K562 treated with DMSO at 1 percent for 12 hours (cell line): ENCODE data around the gene LRRC25. TPM values are rescaled to one million over a fixed set of nuclear protein-coding genes. Genes with fewer than 3 reads are reported as not detected.

ENCODE experiments used
- total RNA-seq: library from RNA; unstranded; fragments of 300-600 nt; gene quantifications from 2 replicates; pipeline ENCODE4 v1.2.3, GENCODE V29; 2022; ENCODE audit not compliant: insufficient read depth

LRRC25 gene
- 3.1 and 3.3 TPM in 2 replicates for total RNA-seq

DNA sequence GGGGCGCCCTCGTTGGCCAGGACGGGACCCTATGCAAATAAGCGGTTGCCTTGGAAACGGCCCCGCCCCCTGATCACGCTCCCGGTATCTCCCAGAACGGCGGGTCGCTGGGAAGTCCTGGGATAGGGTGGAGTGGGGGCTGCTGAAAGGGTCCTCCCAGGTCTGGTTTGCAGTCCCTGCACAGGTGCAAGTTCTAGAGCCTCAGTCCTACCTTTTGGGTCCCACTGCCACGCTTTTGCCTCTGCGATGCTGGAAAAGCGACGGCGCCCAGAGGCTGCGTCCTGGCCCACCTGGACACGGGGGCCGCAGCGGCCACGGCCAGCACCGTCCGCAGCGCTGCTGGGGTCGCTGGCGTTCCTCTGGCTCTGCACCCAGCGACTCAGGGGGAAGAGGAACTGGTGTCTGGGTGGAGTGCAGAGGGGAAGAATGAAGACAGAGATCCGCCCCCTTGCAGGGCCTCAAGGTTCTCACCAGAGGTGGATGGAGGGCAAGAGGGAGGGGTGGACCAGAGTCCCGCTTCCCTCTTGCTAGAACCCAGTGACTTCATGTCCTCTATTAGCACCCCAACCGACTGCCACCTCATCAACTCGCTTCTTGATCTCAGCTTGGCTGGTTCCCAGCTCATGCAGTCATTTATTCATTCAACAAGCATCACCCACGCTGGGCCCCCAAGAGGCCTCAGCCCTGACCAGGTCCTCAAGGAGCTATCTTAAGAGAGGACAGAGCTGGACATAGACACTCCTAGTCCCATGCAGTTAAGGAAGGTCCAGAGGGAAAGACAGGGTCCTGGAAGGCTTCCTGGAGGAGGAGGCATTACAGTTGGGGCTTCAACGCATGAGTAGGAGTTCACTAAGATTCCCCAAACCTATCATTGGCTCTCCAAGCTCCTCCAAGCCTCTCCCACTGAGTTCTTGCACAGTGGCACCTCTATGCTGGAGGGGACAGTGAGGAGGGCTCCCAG is at the start of gene LRRC25:
LRRC25 (minus strand) TSS at position 381 of the 961 bp plus-strand sequence. CDS start 659 bp downstream, outside the sequence.

DNA sequence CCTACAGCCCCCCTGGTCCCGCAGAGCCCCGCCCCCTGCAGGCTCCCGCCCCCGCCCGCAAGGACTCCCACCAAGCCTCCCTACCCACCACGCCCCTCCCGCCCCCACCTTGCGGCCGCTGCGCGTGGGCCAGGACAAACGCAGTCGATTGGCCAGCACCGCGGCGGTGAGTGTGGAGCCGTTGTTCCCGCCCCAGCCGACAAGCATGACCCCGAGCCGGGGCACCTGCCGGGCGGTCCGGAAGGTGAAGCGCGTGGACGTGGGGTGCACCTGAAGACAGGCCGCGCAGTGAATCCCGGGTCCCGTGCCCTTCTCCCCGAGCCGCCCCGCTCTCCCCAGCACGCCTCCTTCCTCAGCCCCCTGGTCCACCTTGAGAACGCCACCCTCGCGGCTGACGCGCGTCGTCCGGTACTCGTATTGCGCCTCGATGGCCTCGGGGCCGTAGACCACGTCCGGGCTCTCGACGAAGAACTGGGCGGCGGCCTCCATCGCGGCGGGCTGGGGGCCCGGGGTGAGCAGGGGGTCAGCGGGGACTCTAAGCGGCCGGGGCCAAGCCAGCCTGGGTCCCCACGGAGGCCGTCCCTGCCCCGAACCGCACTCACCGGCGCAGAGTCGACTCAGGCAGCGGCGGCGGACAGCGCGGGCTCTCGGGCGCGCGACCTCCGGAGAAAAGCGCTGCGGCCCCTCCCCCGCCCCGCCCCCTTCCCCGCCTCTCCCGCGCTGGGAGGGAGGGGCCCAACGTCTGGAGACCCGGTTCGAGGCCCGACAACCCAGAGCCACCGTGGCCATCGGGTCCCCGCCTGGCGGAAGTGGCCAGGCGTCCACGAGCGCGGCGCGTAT is 40.3 kb upstream of the LRRC25 start, which contains the start of gene ISYNA1:
ISYNA1 (minus strand) TSS at position 643 of the 840 bp plus-strand sequence; CDS start at position 489, 154 bp downstream.

DNA sequence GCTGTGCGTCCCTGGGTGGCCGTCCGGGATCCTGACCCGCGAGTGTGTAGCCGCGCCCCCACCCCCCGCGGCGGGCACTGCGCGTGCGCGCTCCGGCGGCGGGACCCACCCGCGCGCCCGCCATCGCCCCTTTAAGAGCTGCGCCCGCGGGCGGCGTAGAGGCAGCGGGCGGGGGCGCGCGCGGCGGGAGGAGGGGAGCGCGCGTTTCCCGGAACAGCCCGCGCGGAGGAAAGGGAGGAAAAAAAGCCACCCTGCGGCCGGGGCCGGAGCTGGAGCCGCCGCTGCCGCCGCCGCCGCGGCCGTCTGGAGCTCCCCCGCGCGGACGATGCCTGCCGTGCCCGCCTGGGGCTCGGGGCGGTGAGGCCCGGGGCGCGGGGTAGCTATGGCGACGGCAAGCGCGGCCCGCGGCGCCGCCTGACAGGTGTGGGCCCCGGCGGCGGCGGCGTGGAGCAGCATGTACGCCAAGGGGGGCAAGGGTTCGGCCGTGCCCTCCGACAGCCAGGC is 21.8 kb upstream of the LRRC25 start, which contains the start of gene SSBP4:
SSBP4 (plus strand) TSS at position 204 of the 504 bp plus-strand sequence; CDS start at position 455, 251 bp downstream.

DNA sequence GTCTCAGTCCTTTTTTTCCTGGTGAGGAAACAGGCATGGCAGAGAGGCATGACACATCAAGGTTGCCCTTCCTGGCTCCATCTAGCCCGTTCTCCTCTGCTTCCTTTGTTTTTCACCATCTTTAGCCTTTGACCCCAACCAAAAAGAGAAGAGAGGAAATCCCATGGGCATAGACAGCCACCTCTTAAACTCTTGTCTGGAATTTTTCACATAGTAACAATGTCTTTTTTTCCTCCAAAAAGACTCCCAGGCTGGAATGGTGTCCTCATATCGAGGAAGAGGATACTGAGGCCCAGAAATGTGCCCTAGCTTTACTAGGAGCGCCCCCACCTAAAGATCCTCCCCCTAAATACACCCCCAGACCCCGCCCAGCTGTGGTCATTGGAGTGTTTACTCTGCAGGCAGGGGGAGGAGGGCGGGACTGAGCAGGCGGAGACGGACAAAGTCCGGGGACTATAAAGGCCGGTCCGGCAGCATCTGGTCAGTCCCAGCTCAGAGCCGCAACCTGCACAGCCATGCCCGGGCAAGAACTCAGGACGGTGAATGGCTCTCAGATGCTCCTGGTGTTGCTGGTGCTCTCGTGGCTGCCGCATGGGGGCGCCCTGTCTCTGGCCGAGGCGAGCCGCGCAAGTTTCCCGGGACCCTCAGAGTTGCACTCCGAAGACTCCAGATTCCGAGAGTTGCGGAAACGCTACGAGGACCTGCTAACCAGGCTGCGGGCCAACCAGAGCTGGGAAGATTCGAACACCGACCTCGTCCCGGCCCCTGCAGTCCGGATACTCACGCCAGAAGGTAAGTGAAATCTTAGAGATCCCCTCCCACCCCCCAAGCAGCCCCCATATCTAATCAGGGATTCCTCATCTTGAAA is 11.5 kb downstream of the LRRC25 start, which contains the start of gene GDF15:
GDF15 (plus strand) TSS at position 484 of the 868 bp plus-strand sequence; CDS start at position 516, 32 bp downstream.

Other genes starting within 250 kb of the LRRC25 start
- gene PIK3R2, start 244.5 kb downstream of the LRRC25 start, total RNA-seq: 5.0 and 19.5 TPM in 2 replicates
- gene IFI30, start 223.8 kb downstream of the LRRC25 start, total RNA-seq: 92.4 and 92.6 TPM in 2 replicates
- gene MPV17L2, start 204.4 kb downstream of the LRRC25 start, total RNA-seq: 46.3 and 49.7 TPM in 2 replicates
- gene RAB3A, start 193.6 kb downstream of the LRRC25 start, total RNA-seq: 1.8 and 3.7 TPM in 2 replicates
- not detected in 2 replicates for gene PDE4C, start 171.2 kb downstream of the LRRC25 start, total RNA-seq
- gene IQCN, start 123.2 kb downstream of the LRRC25 start, total RNA-seq: 1.1 and 1.6 TPM in 2 replicates
- gene JUND, start 116.0 kb downstream of the LRRC25 start, total RNA-seq: 223 and 258 TPM in 2 replicates
- gene LSM4, start 74.5 kb downstream of the LRRC25 start, total RNA-seq: 274 and 320 TPM in 2 replicates
- gene PGPEP1, start 57.0 kb downstream of the LRRC25 start, total RNA-seq: 29.5 and 31.0 TPM in 2 replicates
- 360 and 415 TPM in 2 replicates for gene GDF15, start 11.5 kb downstream of the LRRC25 start, total RNA-seq
- 103 and 117 TPM in 2 replicates for gene SSBP4, start 21.8 kb upstream of the LRRC25 start, total RNA-seq
- 221 and 238 TPM in 2 replicates for gene ISYNA1, start 40.5 kb upstream of the LRRC25 start, total RNA-seq
- 8.9 and 15.6 TPM in 2 replicates for gene ELL, start 124.4 kb upstream of the LRRC25 start, total RNA-seq
- gene FKBP8, start 146.0 kb upstream of the LRRC25 start, total RNA-seq: 233 and 342 TPM in 2 replicates
- gene KXD1, start 160.2 kb upstream of the LRRC25 start, total RNA-seq: 129 and 146 TPM in 2 replicates
- gene UBA52, start 174.2 kb upstream of the LRRC25 start, total RNA-seq: 2,712 and 3,383 TPM in 2 replicates
- gene REX1BD, start 191.2 kb upstream of the LRRC25 start, total RNA-seq: 74.6 and 112 TPM in 2 replicates
- gene CRLF1, start 209.2 kb upstream of the LRRC25 start, total RNA-seq: 3.0 and 3.1 TPM in 2 replicates
- gene TMEM59L, start 215.2 kb upstream of the LRRC25 start, total RNA-seq: 0.74 TPM in 1 of 2 replicates, not detected in the other
- gene KLHL26, start 239.4 kb upstream of the LRRC25 start, total RNA-seq: 9.6 and 12.1 TPM in 2 replicates